Measurements from ENCODE around the gene PVALEF. TPM values are rescaled to one million over a fixed set of nuclear protein-coding genes. Genes with fewer than 3 reads are reported as not detected.

Gene PVALEF
- total and polyA plus RNA-seq, 2 experiments from 2014 or later, result not detected

- H2AFZ ChIP-seq, result no peak overlapping the region
- TF ChIP-seq EZH2 (IDR thresholded peaks at IDR 0.05; ENCODE audit: insufficient read depth, poor library complexity, severe bottlenecking) (no peak), EZH2phosphoT487 (IDR thresholded peaks at IDR 0.05; ENCODE audit: insufficient read depth, low read depth) (no peak)
- no peak overlapping the region for H3K9ac ChIP-seq
- no peaks in the 10 kb centered on the region for H3K36me3 ChIP-seq (ENCODE audit: low read depth)
- H3K4me3 ChIP-seq, result no peak overlapping the region
- no peak overlapping the region for H3K4me2 ChIP-seq (ENCODE audit: unreplicated experiment)
- in situ Hi-C loops (cut with MboI), result no loop called here
- no peaks in the 10 kb centered on the region for H4K20me1 ChIP-seq (ENCODE audit: insufficient read depth)
- 69 to 81% methylated on average over 7 of the region's 7 CpGs for WGBS, 2 experiments (ENCODE audit: low coverage in 1 of 2, low lambda C conversion rate in 2 of 2, missing lambda C conversion rate in 2 of 2)
- H3K9me3 ChIP-seq (ENCODE audit: low read depth), result no peaks in the 10 kb centered on the region
- H3K27me3 ChIP-seq (replicated peaks; ENCODE audit: insufficient read depth), result peaks cover 10% of the 10 kb centered on the region; the same call in 1 of the 2 replicates
- H3K79me2 ChIP-seq (ENCODE audit: insufficient read depth), result no peaks in the 10 kb centered on the region
- H3K9me2 ChIP-seq (ENCODE audit: insufficient read depth), result no peaks in the 10 kb centered on the region
- DNase-seq, result no peak
- no peaks in the 10 kb centered on the region for H3K4me1 ChIP-seq (ENCODE audit: insufficient read depth)
- H3F3A ChIP-seq (ENCODE audit: insufficient read depth), result no peaks in the 10 kb centered on the region
- no peak overlapping the region for H3K27ac ChIP-seq
Observed at GRCh38 chr17:81167638-81168037, 2.3 kb downstream of the PVALEF start.

- in situ Hi-C loops (cut with MboI), result no loop called here
- H2AFZ ChIP-seq, result no peak overlapping the region
- H3K27ac ChIP-seq, result no peak overlapping the region
- no peaks in the 10 kb centered on the region for H3K36me3 ChIP-seq (ENCODE audit: low read depth)
- no peaks in the 10 kb centered on the region for H3K9me3 ChIP-seq (ENCODE audit: low read depth)
- no peak overlapping the region for H3K9ac ChIP-seq
- no peaks in the 10 kb centered on the region for H3K79me2 ChIP-seq (ENCODE audit: insufficient read depth)
- no peak for TF ChIP-seq EZH2 (IDR thresholded peaks at IDR 0.05; ENCODE audit: insufficient read depth, poor library complexity, severe bottlenecking)
- no peaks in the 10 kb centered on the region for H3K4me1 ChIP-seq (ENCODE audit: insufficient read depth)
- no peak overlapping the region for H3K4me2 ChIP-seq (ENCODE audit: unreplicated experiment)
- WGBS, 2 experiments (ENCODE audit: low coverage in 1 of 2, low lambda C conversion rate in 2 of 2, missing lambda C conversion rate in 2 of 2), result 77 to 86% methylated on average over 3 of the region's 3 CpGs
- H3K4me3 ChIP-seq, result no peak overlapping the region
- peaks cover 10% of the 10 kb centered on the region; the same call in 1 of the 2 replicates for H3K27me3 ChIP-seq (replicated peaks; ENCODE audit: insufficient read depth)
- H4K20me1 ChIP-seq (ENCODE audit: insufficient read depth), result no peaks in the 10 kb centered on the region
- H3K9me2 ChIP-seq (ENCODE audit: insufficient read depth), result no peaks in the 10 kb centered on the region
- H3F3A ChIP-seq (ENCODE audit: insufficient read depth), result no peaks in the 10 kb centered on the region
- no peak for DNase-seq
Observed at GRCh38 chr17:81169870-81170309, 4.6 kb downstream of the PVALEF start.

- no peak for DNase-seq
- Histone ChIP-seq H3K4me3 (no peak overlapping the region), H3K79me2 (ENCODE audit: insufficient read depth) (no peaks in the 10 kb centered on the region), H3K9ac (no peak overlapping the region), H3K9me3 (ENCODE audit: low read depth) (no peaks in the 10 kb centered on the region), H3K9me2 (ENCODE audit: insufficient read depth) (no peaks in the 10 kb centered on the region), H3K4me2 (ENCODE audit: unreplicated experiment) (no peak overlapping the region), H3F3A (ENCODE audit: insufficient read depth) (no peaks in the 10 kb centered on the region), H3K4me1 (ENCODE audit: insufficient read depth) (no peaks in the 10 kb centered on the region), H3K27ac (no peak overlapping the region), H2AFZ (no peak overlapping the region), H4K20me1 (ENCODE audit: insufficient read depth) (no peaks in the 10 kb centered on the region), H3K27me3 (replicated peaks; ENCODE audit: insufficient read depth) (peaks cover 10% of the 10 kb centered on the region; the same call in 1 of the 2 replicates), H3K36me3 (ENCODE audit: low read depth) (no peaks in the 10 kb centered on the region)
- TF ChIP-seq EZH2phosphoT487 (IDR thresholded peaks at IDR 0.05; ENCODE audit: insufficient read depth, low read depth) (no peak), EZH2 (IDR thresholded peaks at IDR 0.05; ENCODE audit: insufficient read depth, poor library complexity, severe bottlenecking) (no peak)
- in situ Hi-C loops (cut with MboI), result no loop called here
- WGBS, 2 experiments (ENCODE audit: low coverage in 1 of 2, low lambda C conversion rate in 2 of 2, missing lambda C conversion rate in 2 of 2), result 86 to 90% methylated on average over 15 of the region's 15 CpGs
Observed at GRCh38 chr17:81170727-81171494, 5.6 kb downstream of the PVALEF start.

GRCh38 chr17:81171941-81172340 is 6.6 kb downstream of the PVALEF start:
- Histone ChIP-seq H3K27ac (no peak overlapping the region), H3F3A (ENCODE audit: insufficient read depth) (no peaks in the 10 kb centered on the region), H4K20me1 (ENCODE audit: insufficient read depth) (no peaks in the 10 kb centered on the region), H3K9me2 (ENCODE audit: insufficient read depth) (no peaks in the 10 kb centered on the region), H3K4me3 (no peak overlapping the region), H3K79me2 (ENCODE audit: insufficient read depth) (no peaks in the 10 kb centered on the region), H3K4me1 (ENCODE audit: insufficient read depth) (no peaks in the 10 kb centered on the region), H3K9me3 (ENCODE audit: low read depth) (no peaks in the 10 kb centered on the region), H3K36me3 (ENCODE audit: low read depth) (no peaks in the 10 kb centered on the region), H3K4me2 (ENCODE audit: unreplicated experiment) (no peak overlapping the region), H2AFZ (no peak overlapping the region), H3K9ac (no peak overlapping the region), H3K27me3 (replicated peaks; ENCODE audit: insufficient read depth) (0 out of 2 replicates have a peak, but pooled peaks cover 5% of the 10 kb centered on the region)
- in situ Hi-C loops (cut with MboI), result no loop called here
- DNase-seq, result peak; percentile 27
- WGBS, 2 experiments (ENCODE audit: low coverage in 1 of 2, low lambda C conversion rate in 2 of 2, missing lambda C conversion rate in 2 of 2), result 57 to 62% methylated on average over 8 of the region's 8 CpGs
- TF ChIP-seq EZH2phosphoT487 (IDR thresholded peaks at IDR 0.05; ENCODE audit: insufficient read depth, low read depth) (no peak), EZH2 (IDR thresholded peaks at IDR 0.05; ENCODE audit: insufficient read depth, poor library complexity, severe bottlenecking) (no peak)

All from GM23248 (cell line).